ENCODE measurements around the gene EIF4E2. TPM values are rescaled to one million over a fixed set of nuclear protein-coding genes. Genes with fewer than 3 reads are reported as not detected.

The EIF4E2 gene
- total and polyA plus RNA-seq, 2 of the 13 experiments (the other 11 are each of a cell fraction or from before 2014, with no cell fraction given) = 25.0 to 101 TPM

- ATAC-seq (no peak), DNase-seq (ENCODE audit: low spot score) (no peak), FAIRE-seq (no peak)
- no peak overlapping the region for H3K4me3 ChIP-seq (replicated peaks in 1 of 3; ENCODE audit: insufficient read depth in 1 of 3, low read depth in 2 of 3, low read length in 3 of 3)
- H3K27me3 ChIP-seq (ENCODE audit: control insufficient read depth in 1 of 2, insufficient read depth in 2 of 2, low read length in 2 of 2) = peaks cover 14 to 58% of the 10 kb centered on the region in 2 experiments
- intact Hi-C loops (cut with micrococcal nuclease; ENCODE audit: unreplicated experiment) = no loop called here
- no peaks in the 10 kb centered on the region for H3K9me3 ChIP-seq (ENCODE audit: low read length)
- H3K27ac ChIP-seq (ENCODE audit: extremely low read length, insufficient read depth, low read length) = no peak overlapping the region
- BruUV-seq (replicated peaks) = no TSS peak
- no peak overlapping the region for H2AFZ ChIP-seq (ENCODE audit: low read length)
- CTCF ChIA-PET (ENCODE audit: low intra/inter-chr PET ratio, low total read pairs) = no interaction called here
- peak; percentile 85 for TF ChIP-seq ZNF629 (CRISPR knock-in tag; conservative IDR thresholded peaks at IDR 0.05)
- no peak for TF ChIP-seq ELF4 (CRISPR knock-in tag; IDR thresholded peaks at IDR 0.05; ENCODE audit: borderline replicate concordance)
- H3K9ac ChIP-seq (ENCODE audit: insufficient read depth, low read depth, low read length) = no peak overlapping the region
- no peak overlapping the region for H3K4me2 ChIP-seq (ENCODE audit: low read depth, low read length)
- H4K20me1 ChIP-seq (ENCODE audit: insufficient read depth, low read length) = no peaks in the 10 kb centered on the region; the same call in 1 of the 2 replicates
- no peaks in the 10 kb centered on the region for H3K36me3 ChIP-seq (replicated peaks in 1 of 2; ENCODE audit: control insufficient read depth in 1 of 2, insufficient read depth in 2 of 2, low read length in 2 of 2)
- in situ Hi-C loops (cut with HindIII; ENCODE audit: extremely low pct_ligation_motif_present, low pct_unique_long_range_greater_than_20kb) = no loop called here
- H3K4me1 ChIP-seq (ENCODE audit: insufficient read depth, low read length) = no peaks in the 10 kb centered on the region
- no peaks in the 10 kb centered on the region for H3K79me2 ChIP-seq (ENCODE audit: insufficient read depth, low read length)
- POLR2A ChIA-PET = no interaction called here
- WGBS (ENCODE audit: low lambda C conversion rate) = 4% methylated on average over 5 of the region's 5 CpGs
Observed at GRCh38 chr2:232513353-232513752, 37.1 kb upstream of the EIF4E2 start.

GRCh38 chr2:232515639-232516038 is 34.9 kb upstream of the EIF4E2 start:
- H2AFZ ChIP-seq (ENCODE audit: low read length) = no peak overlapping the region
- H3K27me3 ChIP-seq (ENCODE audit: control insufficient read depth in 1 of 2, insufficient read depth in 2 of 2, low read length in 2 of 2) = peaks cover 20 to 67% of the 10 kb centered on the region in 2 experiments
- no peak overlapping the region for H3K4me3 ChIP-seq (replicated peaks in 1 of 3; ENCODE audit: insufficient read depth in 1 of 3, low read depth in 2 of 3, low read length in 3 of 3)
- in situ Hi-C loops (cut with HindIII; ENCODE audit: extremely low pct_ligation_motif_present, low pct_unique_long_range_greater_than_20kb) (loop anchor here (5.0 kb wide), 1 partner anchor 58 kb away; the partner anchor contains the start of gene ALPI), intact Hi-C loops (cut with micrococcal nuclease; ENCODE audit: unreplicated experiment) (no loop called here)
- WGBS (ENCODE audit: low lambda C conversion rate) = 35% methylated on average over 7 of the region's 7 CpGs
- H3K9me3 ChIP-seq (ENCODE audit: low read length) = no peaks in the 10 kb centered on the region
- H3K4me1 ChIP-seq (ENCODE audit: insufficient read depth, low read length) = no peaks in the 10 kb centered on the region
- no peak overlapping the region for H3K9ac ChIP-seq (ENCODE audit: insufficient read depth, low read depth, low read length)
- BruUV-seq (replicated peaks) = no TSS peak
- no peaks in the 10 kb centered on the region for H3K79me2 ChIP-seq (ENCODE audit: insufficient read depth, low read length)
- POLR2A ChIA-PET = no interaction called here
- H3K36me3 ChIP-seq (replicated peaks in 1 of 2; ENCODE audit: control insufficient read depth in 1 of 2, insufficient read depth in 2 of 2, low read length in 2 of 2) = no peaks in the 10 kb centered on the region
- ATAC-seq (no peak), DNase-seq (ENCODE audit: low spot score) (no peak), FAIRE-seq (no peak)
- no peak overlapping the region for H3K27ac ChIP-seq (ENCODE audit: extremely low read length, insufficient read depth, low read length)
- CTCF ChIA-PET (ENCODE audit: low intra/inter-chr PET ratio, low total read pairs) = no interaction called here
- H3K4me2 ChIP-seq (ENCODE audit: low read depth, low read length) = no peak overlapping the region
- H4K20me1 ChIP-seq (ENCODE audit: insufficient read depth, low read length) = no peaks in the 10 kb centered on the region; the same call in 1 of the 2 replicates
- TF ChIP-seq RORA (CRISPR knock-in tag; IDR thresholded peaks at IDR 0.05) (no peak), KAT8 (CRISPR knock-in tag; IDR thresholded peaks at IDR 0.05) (no peak), ZNF615 (CRISPR knock-in tag; IDR thresholded peaks at IDR 0.05; ENCODE audit: borderline replicate concordance) (no peak), ZNF720 (CRISPR knock-in tag; IDR thresholded peaks at IDR 0.05) (no peak), SKIL (CRISPR knock-in tag; IDR thresholded peaks at IDR 0.05; ENCODE audit: borderline replicate concordance) (no peak), NCOR1 (IDR thresholded peaks at IDR 0.05; ENCODE audit: borderline replicate concordance, low read length) (no peak), ETV6 (CRISPR knock-in tag; conservative IDR thresholded peaks at IDR 0.05) (no peak), SMARCE1 (IDR thresholded peaks at IDR 0.05; ENCODE audit: borderline replicate concordance) (no peak), MLXIP (CRISPR knock-in tag; IDR thresholded peaks at IDR 0.05; ENCODE audit: borderline replicate concordance) (no peak)
- TF ChIP-seq, protein P1, sequence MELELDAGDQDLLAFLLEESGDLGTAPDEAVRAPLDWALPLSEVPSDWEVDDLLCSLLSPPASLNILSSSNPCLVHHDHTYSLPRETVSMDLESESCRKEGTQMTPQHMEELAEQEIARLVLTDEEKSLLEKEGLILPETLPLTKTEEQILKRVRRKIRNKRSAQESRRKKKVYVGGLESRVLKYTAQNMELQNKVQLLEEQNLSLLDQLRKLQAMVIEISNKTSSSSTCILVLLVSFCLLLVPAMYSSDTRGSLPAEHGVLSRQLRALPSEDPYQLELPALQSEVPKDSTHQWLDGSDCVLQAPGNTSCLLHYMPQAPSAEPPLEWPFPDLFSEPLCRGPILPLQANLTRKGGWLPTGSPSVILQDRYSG (CRISPR knock-in tag; IDR thresholded peaks at IDR 0.05) = no peak

All from HepG2 (cell line).